Ectodermal cell (in vitro differentiated cells): ENCODE results near the gene RIN3.

ENCODE experiments used
- H3K27ac ChIP-seq: 2 replicates; pipeline ENCODE4 v1.7.0; 2013; ENCODE audit warnings: mild to moderate bottlenecking, low read depth, low read length; ENCODE audit not compliant: insufficient read depth, poor library complexity, severe bottlenecking
- H3K27me3 ChIP-seq: 2 replicates; pipeline ENCODE4 v1.7.0; 2013; ENCODE audit warnings: mild to moderate bottlenecking, low read length; ENCODE audit not compliant: insufficient read depth, control insufficient read depth, poor library complexity, severe bottlenecking
- H3K36me3 ChIP-seq: one replicate; pipeline ENCODE4 v1.7.0; 2013; ENCODE audit warnings: low read length; ENCODE audit not compliant: control insufficient read depth, insufficient read depth
- H3K4me1 ChIP-seq: one replicate; pipeline ENCODE4 v1.7.0; 2013; ENCODE audit warnings: low read length; ENCODE audit not compliant: control insufficient read depth, insufficient read depth
- H3K4me3 ChIP-seq: 2 replicates; pipeline ENCODE4 v1.7.0; 2013; ENCODE audit warnings: low read depth, low read length, control low read depth; ENCODE audit not compliant: insufficient read depth
- H3K9me3 ChIP-seq: 2 replicates; pipeline ENCODE4 v1.7.0; 2013; ENCODE audit warnings: mild to moderate bottlenecking, low read length, moderate library complexity; ENCODE audit not compliant: control insufficient read depth
- WGBS, 2 experiments: methylation state at CpG; one replicate each; pipeline ENCODE4 v1.1.7; 2013; ENCODE audit warnings: missing lambda C conversion rate in 2 of 2; 5-methylcytosine and 5-hydroxymethylcytosine counted together

RIN3 gene

GRCh38 chr14:92496191-92496857 is 17.3 kb upstream of the RIN3 start:
- Histone ChIP-seq H3K27ac (no peak overlapping the region), H3K4me1 (peaks cover 7% of the 10 kb centered on the region), H3K27me3 (no peaks in the 10 kb centered on the region), H3K36me3 (no peaks in the 10 kb centered on the region), H3K4me3 (no peak overlapping the region), H3K9me3 (no peaks in the 10 kb centered on the region)
- 95 to 98% methylated on average over 6 of the region's 6 CpGs for WGBS, 2 experiments

GRCh38 chr14:92497391-92497790 is 16.2 kb upstream of the RIN3 start:
- Histone ChIP-seq H3K4me3 (no peak overlapping the region), H3K36me3 (no peaks in the 10 kb centered on the region), H3K27me3 (no peaks in the 10 kb centered on the region), H3K27ac (no peak overlapping the region), H3K4me1 (peaks cover 7% of the 10 kb centered on the region), H3K9me3 (no peaks in the 10 kb centered on the region)
- 81 to 85% methylated on average over 8 of the region's 8 CpGs for WGBS, 2 experiments

GRCh38 chr14:92499234-92499633 is 14.3 kb upstream of the RIN3 start:
- WGBS, 2 experiments = 88 to 90% methylated on average over 3 of the region's 3 CpGs
- Histone ChIP-seq H3K27me3 (no peaks in the 10 kb centered on the region), H3K4me1 (peaks cover 7% of the 10 kb centered on the region), H3K9me3 (no peaks in the 10 kb centered on the region), H3K27ac (no peak overlapping the region), H3K36me3 (no peaks in the 10 kb centered on the region), H3K4me3 (no peak overlapping the region)

GRCh38 chr14:92500491-92500941 is 13.1 kb upstream of the RIN3 start:
- no peak overlapping the region for H3K4me3 ChIP-seq
- peaks cover 7% of the 10 kb centered on the region for H3K4me1 ChIP-seq
- no peaks in the 10 kb centered on the region for H3K36me3 ChIP-seq
- no peaks in the 10 kb centered on the region for H3K9me3 ChIP-seq
- WGBS, 2 experiments = 45 to 53% methylated on average over 6 of the region's 6 CpGs
- peak overlapping the region; percentile 32 for H3K27ac ChIP-seq
- H3K27me3 ChIP-seq = no peaks in the 10 kb centered on the region

- 91 to 96% methylated on average over 5 of the region's 5 CpGs for WGBS, 2 experiments
- Histone ChIP-seq H3K27me3 (no peaks in the 10 kb centered on the region), H3K27ac (no peak overlapping the region), H3K9me3 (no peaks in the 10 kb centered on the region), H3K36me3 (no peaks in the 10 kb centered on the region), H3K4me1 (peaks cover 7% of the 10 kb centered on the region), H3K4me3 (no peak overlapping the region)
Observed at GRCh38 chr14:92501891-92502351, 11.7 kb upstream of the RIN3 start.

GRCh38 chr14:92502541-92503286 is 10.9 kb upstream of the RIN3 start:
- Histone ChIP-seq H3K4me3 (no peak overlapping the region), H3K27ac (no peak overlapping the region), H3K9me3 (no peaks in the 10 kb centered on the region), H3K36me3 (no peaks in the 10 kb centered on the region), H3K27me3 (no peaks in the 10 kb centered on the region), H3K4me1 (peaks cover 7% of the 10 kb centered on the region)
- whole genome bisulfite sequencing, 2 experiments = 91 to 94% methylated on average over 9 of the region's 9 CpGs

- Histone ChIP-seq H3K27me3 (no peaks in the 10 kb centered on the region), H3K27ac (no peak overlapping the region), H3K36me3 (no peaks in the 10 kb centered on the region), H3K4me3 (no peak overlapping the region), H3K4me1 (peaks cover 7% of the 10 kb centered on the region), H3K9me3 (no peaks in the 10 kb centered on the region)
- WGBS, 2 experiments = 85 to 91% methylated on average over 4 of the region's 4 CpGs
Observed at GRCh38 chr14:92503756-92504491, 9.7 kb upstream of the RIN3 start.

GRCh38 chr14:92505826-92506225 is 7.8 kb upstream of the RIN3 start:
- no peaks in the 10 kb centered on the region for H3K36me3 ChIP-seq
- H3K27me3 ChIP-seq = no peaks in the 10 kb centered on the region
- no peak overlapping the region for H3K27ac ChIP-seq
- H3K4me1 ChIP-seq = peaks cover under 1% of the 10 kb centered on the region
- WGBS, 2 experiments = 93 to 96% methylated on average over 5 of the region's 5 CpGs
- no peaks in the 10 kb centered on the region for H3K9me3 ChIP-seq
- H3K4me3 ChIP-seq = no peak overlapping the region

GRCh38 chr14:92506231-92506630 is 7.3 kb upstream of the RIN3 start:
- H3K36me3 ChIP-seq = no peaks in the 10 kb centered on the region
- 91% methylated on average over 3 of the region's 3 CpGs for WGBS, 2 experiments
- no peaks in the 10 kb centered on the region for H3K4me1 ChIP-seq
- H3K9me3 ChIP-seq = no peaks in the 10 kb centered on the region
- no peaks in the 10 kb centered on the region for H3K27me3 ChIP-seq
- no peak overlapping the region for H3K27ac ChIP-seq
- H3K4me3 ChIP-seq = no peak overlapping the region

- H3K27me3 ChIP-seq = no peaks in the 10 kb centered on the region
- H3K36me3 ChIP-seq = no peaks in the 10 kb centered on the region
- 88 to 91% methylated on average over 4 of the region's 4 CpGs for WGBS, 2 experiments
- H3K4me1 ChIP-seq = no peaks in the 10 kb centered on the region
- no peak overlapping the region for H3K27ac ChIP-seq
- H3K4me3 ChIP-seq = no peak overlapping the region
- no peaks in the 10 kb centered on the region for H3K9me3 ChIP-seq
Observed at GRCh38 chr14:92507174-92507768, 6.3 kb upstream of the RIN3 start.
